Mesenchymal stem cell (in vitro differentiated cells and primary cell): ENCODE data around the gene GYS2.

Experiments
- DNase-seq: peaks from one replicate; pipeline ENCODE4 v3.0.0-alpha.2; 2013
- H2AFZ ChIP-seq: one replicate; pipeline ENCODE4 v1.6.1; 2013; ENCODE audit warnings: low read depth, mild to moderate bottlenecking, control low read depth, inconsistent platforms, low read length, moderate library complexity
- H2AK5ac ChIP-seq: 2 replicates; pipeline ENCODE4 v1.6.1; 2013; ENCODE audit warnings: low read length, moderate library complexity, mild to moderate bottlenecking, inconsistent platforms; ENCODE audit not compliant: severe bottlenecking
- H2BK120ac ChIP-seq: one replicate; pipeline ENCODE4 v1.6.1; 2013; ENCODE audit warnings: low read depth, mild to moderate bottlenecking, inconsistent platforms, low read length, moderate library complexity
- H2BK12ac ChIP-seq, 2 experiments: one replicate each; pipeline ENCODE4 v1.6.1; 2013; ENCODE audit warnings: inconsistent platforms in 2 of 2, low read length in 2 of 2, mild to moderate bottlenecking in 2 of 2, moderate library complexity in 2 of 2, control low read depth in 1 of 2
- H2BK15ac ChIP-seq: one replicate; pipeline ENCODE4 v1.6.1; 2013; ENCODE audit warnings: mild to moderate bottlenecking, low read depth, inconsistent platforms; ENCODE audit not compliant: poor library complexity, severe bottlenecking
- H2BK5ac ChIP-seq: 2 replicates; pipeline ENCODE4 v1.6.1; 2013; ENCODE audit warnings: low read depth, mild to moderate bottlenecking, low read length, control low read depth, inconsistent platforms; ENCODE audit not compliant: poor library complexity, severe bottlenecking
- H3K14ac ChIP-seq, 2 experiments: one replicate each; pipeline ENCODE4 v1.6.1; 2013; ENCODE audit warnings: inconsistent platforms in 2 of 2, low read length in 2 of 2, control low read depth in 1 of 2, mild to moderate bottlenecking in 1 of 2, moderate library complexity in 1 of 2
- H3K18ac ChIP-seq, 2 experiments: one replicate each; pipeline ENCODE4 v1.6.1; 2013; ENCODE audit warnings: inconsistent platforms in 2 of 2, low read length in 2 of 2, control low read depth in 1 of 2, low read depth in 1 of 2, mild to moderate bottlenecking in 1 of 2
- H3K23ac ChIP-seq, 2 experiments: one replicate each; pipeline ENCODE4 v1.6.1; 2013; ENCODE audit warnings: inconsistent platforms in 2 of 2, low read length in 2 of 2, mild to moderate bottlenecking in 2 of 2, moderate library complexity in 2 of 2, control low read depth in 1 of 2
- H3K27ac ChIP-seq: 2 replicates; pipeline ENCODE4 v1.5.1; 2013; ENCODE audit warnings: mild to moderate bottlenecking, moderate library complexity, low read length, control low read depth, inconsistent platforms; ENCODE audit not compliant: poor library complexity, severe bottlenecking
- H3K27me3 ChIP-seq, 2 experiments: 2 replicates each; pipeline versions ENCODE4 v1.6.1 to v1.7.0; 2013; ENCODE audit warnings: low read length in 2 of 2, mild to moderate bottlenecking in 2 of 2, moderate library complexity in 2 of 2, control low read depth in 1 of 2, inconsistent platforms in 1 of 2; ENCODE audit not compliant: control insufficient read depth in 1 of 2, insufficient read depth in 1 of 2
- H3K36me3 ChIP-seq, 2 experiments: 2 replicates each; pipeline versions ENCODE4 v1.6.1 to v1.7.0; 2013; ENCODE audit warnings: low read length in 2 of 2, control low read depth in 1 of 2, inconsistent platforms in 1 of 2, low read depth in 1 of 2, mild to moderate bottlenecking in 1 of 2; ENCODE audit not compliant: insufficient read depth in 2 of 2, control insufficient read depth in 1 of 2
- H3K4ac ChIP-seq, 2 experiments: one replicate each; pipeline ENCODE4 v1.6.1; 2013; ENCODE audit warnings: inconsistent platforms in 2 of 2, low read length in 2 of 2, mild to moderate bottlenecking in 2 of 2, moderate library complexity in 2 of 2, control low read depth in 1 of 2, low read depth in 1 of 2
- H3K4me1 ChIP-seq: 2 replicates; pipeline ENCODE4 v1.6.1; 2013; ENCODE audit warnings: low read depth, low read length, control low read depth; ENCODE audit not compliant: control insufficient read depth, insufficient read depth
- H3K4me2 ChIP-seq: 2 replicates; pipeline ENCODE4 v1.6.1; 2013; ENCODE audit warnings: low read length, mild to moderate bottlenecking, inconsistent platforms; ENCODE audit not compliant: poor library complexity, severe bottlenecking
- H3K4me3 ChIP-seq, 2 experiments: 2 replicates each; pipeline versions ENCODE4 v1.5.1 to v1.7.0; 2013; ENCODE audit warnings: low read length in 2 of 2, mild to moderate bottlenecking in 2 of 2, control low read depth in 1 of 2, low read depth in 1 of 2; ENCODE audit not compliant: insufficient read depth in 1 of 2
- H3K79me1 ChIP-seq: replicated peaks from 2 replicates; pipeline ENCODE4 v1.6.1; 2013; ENCODE audit warnings: mild to moderate bottlenecking, control low read depth, low read length, inconsistent platforms; ENCODE audit not compliant: poor library complexity, severe bottlenecking
- H3K9ac ChIP-seq: 2 replicates; pipeline ENCODE4 v1.7.0; 2013; ENCODE audit warnings: mild to moderate bottlenecking, low read length, moderate library complexity
- H3K9me3 ChIP-seq: 2 replicates; pipeline ENCODE4 v1.7.0; 2013; ENCODE audit warnings: mild to moderate bottlenecking, low read length; ENCODE audit not compliant: control insufficient read depth
- H4K8ac ChIP-seq: one replicate; pipeline ENCODE4 v1.6.1; 2013; ENCODE audit warnings: inconsistent platforms, mild to moderate bottlenecking, low read length, moderate library complexity
- H4K91ac ChIP-seq: one replicate; pipeline ENCODE4 v1.6.1; 2013; ENCODE audit warnings: mild to moderate bottlenecking, low read length, inconsistent platforms
- WGBS: methylation state at CpG from one replicate; pipeline ENCODE4 v1.1.7; 2013; ENCODE audit warnings: mixed read lengths; 5-methylcytosine and 5-hydroxymethylcytosine counted together

The GYS2 gene

GRCh38 chr12:21607701-21608100 is 3.1 kb upstream of the GYS2 start:
- H3K4me3 ChIP-seq, result no peak overlapping the region
- no peak overlapping the region for H3K4ac ChIP-seq
- H3K27me3 ChIP-seq, result peaks cover 0 to 3% of the 10 kb centered on the region in 2 experiments
- no peak overlapping the region for H3K14ac ChIP-seq
- no peak overlapping the region for H3K9ac ChIP-seq
- H2AFZ ChIP-seq, result no peak overlapping the region
- no peak overlapping the region for H4K8ac ChIP-seq
- H3K18ac ChIP-seq, result no peak overlapping the region
- H3K36me3 ChIP-seq, result no peaks in the 10 kb centered on the region
- H3K23ac ChIP-seq, result no peak overlapping the region
- H4K91ac ChIP-seq, result no peak overlapping the region
- no peaks in the 10 kb centered on the region for H3K4me1 ChIP-seq
- no peak overlapping the region for H3K27ac ChIP-seq
- no peaks in the 10 kb centered on the region for H3K9me3 ChIP-seq
- no peak overlapping the region for H2AK5ac ChIP-seq
- H3K4me2 ChIP-seq, result no peak overlapping the region
- peak; percentile 31 for DNase-seq
- H2BK5ac ChIP-seq, result no peak overlapping the region
- no peak overlapping the region for H2BK15ac ChIP-seq
- no peak overlapping the region for H2BK120ac ChIP-seq
- no peak overlapping the region for H2BK12ac ChIP-seq
- WGBS, result 88% methylated on average over 2 of the region's 2 CpGs
- no peaks in the 10 kb centered on the region for H3K79me1 ChIP-seq

GRCh38 chr12:21606175-21606574 is 1.5 kb upstream of the GYS2 start:
- Histone ChIP-seq H2AK5ac (no peak overlapping the region), H3K27me3 (peaks cover 0 to 3% of the 10 kb centered on the region in 2 experiments), H2AFZ (no peak overlapping the region), H3K9ac (no peak overlapping the region), H3K14ac (no peak overlapping the region), H3K18ac (no peak overlapping the region), H3K4me1 (no peaks in the 10 kb centered on the region), H3K9me3 (no peaks in the 10 kb centered on the region), H3K23ac (no peak overlapping the region), H2BK120ac (no peak overlapping the region), H4K91ac (no peak overlapping the region), H3K4ac (no peak overlapping the region), H3K79me1 (no peaks in the 10 kb centered on the region), H3K4me2 (no peak overlapping the region), H3K4me3 (no peak overlapping the region), H4K8ac (no peak overlapping the region), H2BK5ac (no peak overlapping the region), H2BK12ac (no peak overlapping the region), H3K27ac (no peak overlapping the region), H3K36me3 (no peaks in the 10 kb centered on the region), H2BK15ac (no peak overlapping the region)
- WGBS, result 80% methylated on average over 1 of the region's 1 CpG
- no peak for DNase-seq

- no peak overlapping the region for H3K4me3 ChIP-seq
- H3K18ac ChIP-seq, result no peak overlapping the region
- no peaks in the 10 kb centered on the region for H3K36me3 ChIP-seq
- DNase-seq, result no peak
- peaks cover 0 to 3% of the 10 kb centered on the region in 2 experiments for H3K27me3 ChIP-seq
- no peaks in the 10 kb centered on the region for H3K9me3 ChIP-seq
- H4K8ac ChIP-seq, result no peak overlapping the region
- H2AFZ ChIP-seq, result no peak overlapping the region
- no peaks in the 10 kb centered on the region for H3K79me1 ChIP-seq
- H3K4me2 ChIP-seq, result no peak overlapping the region
- no peak overlapping the region for H2AK5ac ChIP-seq
- no peak overlapping the region for H3K27ac ChIP-seq
- no peak overlapping the region for H2BK120ac ChIP-seq
- no peak overlapping the region for H3K9ac ChIP-seq
- no peak overlapping the region for H3K14ac ChIP-seq
- no peaks in the 10 kb centered on the region for H3K4me1 ChIP-seq
- WGBS, result 100% methylated on average over 1 of the region's 2 CpGs
- no peak overlapping the region for H3K23ac ChIP-seq
- no peak overlapping the region for H2BK15ac ChIP-seq
- H2BK12ac ChIP-seq, result no peak overlapping the region
- no peak overlapping the region for H3K4ac ChIP-seq
- no peak overlapping the region for H2BK5ac ChIP-seq
- no peak overlapping the region for H4K91ac ChIP-seq
Measured at GRCh38 chr12:21602774-21603173, 1.9 kb downstream of the GYS2 start.

GRCh38 chr12:21600196-21600595 is 4.5 kb downstream of the GYS2 start:
- Histone ChIP-seq H4K8ac (no peak overlapping the region), H3K36me3 (no peaks in the 10 kb centered on the region), H2BK5ac (no peak overlapping the region), H3K79me1 (no peaks in the 10 kb centered on the region), H3K9ac (no peak overlapping the region), H3K4me3 (no peak overlapping the region), H3K27me3 (peaks cover 0 to 3% of the 10 kb centered on the region in 2 experiments), H3K14ac (no peak overlapping the region), H3K4ac (no peak overlapping the region), H2BK12ac (no peak overlapping the region), H3K27ac (no peak overlapping the region), H4K91ac (no peak overlapping the region), H2BK15ac (no peak overlapping the region), H3K4me1 (no peaks in the 10 kb centered on the region), H2BK120ac (no peak overlapping the region), H3K23ac (no peak overlapping the region), H2AFZ (no peak overlapping the region), H2AK5ac (no peak overlapping the region), H3K18ac (no peak overlapping the region), H3K4me2 (no peak overlapping the region), H3K9me3 (no peaks in the 10 kb centered on the region)
- WGBS, result 49% methylated on average over 5 of the region's 5 CpGs
- no peak for DNase-seq
